ENCODE measurements around the gene IQCH. TPM values are rescaled to one million over a fixed set of nuclear protein-coding genes. Genes with fewer than 3 reads are reported as not detected.
A peak's percentile ranks its signal among the peaks of the same experiment; 100 is the strongest.

Gene IQCH
- total RNA-seq: 1 to 10 TPM in 2 of 4 donors, under 1 TPM in 2; 0.66 to 3.0 (median 2.0) TPM

DNA sequence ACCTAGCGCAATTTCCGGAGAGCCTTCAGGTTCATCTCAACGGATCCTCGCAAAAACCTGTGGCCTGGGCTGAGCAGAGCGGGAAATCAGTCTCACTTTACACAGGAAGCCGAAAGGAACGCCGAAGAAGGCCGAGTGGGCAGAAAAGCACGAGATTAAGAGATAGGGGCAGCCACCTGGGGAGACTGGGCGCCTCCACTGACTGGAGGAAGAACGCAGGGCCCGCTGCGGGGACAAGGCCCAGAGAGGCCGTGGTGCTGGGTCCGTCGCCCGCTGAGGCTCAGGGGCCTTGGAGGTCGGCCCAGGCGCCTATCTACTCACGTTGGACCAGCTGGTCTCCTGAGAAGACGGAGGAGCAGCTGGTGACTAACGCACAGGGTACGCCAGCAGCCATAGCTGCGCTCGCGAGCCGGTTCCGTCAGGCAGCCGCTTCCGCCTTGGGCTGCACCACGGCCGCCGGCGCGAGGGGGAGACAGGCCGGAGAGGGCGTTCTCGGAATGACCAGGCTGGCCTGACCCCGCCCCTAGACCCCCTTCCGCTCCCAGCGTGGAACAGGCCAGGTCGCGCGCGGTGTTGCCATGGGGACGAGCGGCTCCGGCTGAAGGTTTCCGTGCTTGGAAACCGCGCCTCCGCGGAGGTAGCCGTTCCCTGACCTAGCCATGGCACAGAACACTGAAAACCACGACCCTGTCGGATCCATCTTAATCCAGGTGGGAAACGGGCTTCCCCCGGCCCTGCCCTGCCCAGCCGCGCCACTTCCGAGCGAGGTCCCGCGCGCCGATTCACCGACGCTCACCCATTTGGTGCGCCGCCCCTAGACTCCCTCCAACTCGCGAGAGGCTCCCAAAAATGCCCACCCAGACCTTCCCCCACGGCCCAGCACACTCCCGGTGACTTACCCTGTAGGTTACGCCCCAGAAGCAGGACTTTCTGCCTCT lies at the start of gene IQCH, which contains the start of gene AAGAB:
Gene IQCH, plus strand, starts transcription at position 549 of the 938 bp plus-strand sequence. Its CDS starts 111 bp downstream, at position 660.
Gene AAGAB, minus strand, starts transcription at position 424 of the 938 bp plus-strand sequence. Its CDS starts 30 bp downstream, at position 394.
- 0 to 1% methylated on average over 50 to 58 of the region's 76 CpGs for WGBS, 2 donors
- peak in 3 of 5 experiments; percentile 7 to 66 (median 44) for TF ChIP-seq CTCF (IDR thresholded peaks at IDR 0.05)
- TF ChIP-seq EP300 (IDR thresholded peaks at IDR 0.05): peak; percentile 60 to 91
- TF ChIP-seq POLR2A (IDR thresholded peaks at IDR 0.05): peak in 1 of 2 donors; percentile 39
- Histone ChIP-seq H3K9me3 (no peaks in the 10 kb centered on the region), H3K27ac (peak within 1 kb of the TSS in 3 of 4 donors; percentile 80 to 88 (median 82)), H3K4me1 (peaks cover 0 to 25% (median 10%) of the 10 kb centered on the region in 4 donors), H3K27me3 (no peaks in the 10 kb centered on the region), H3K36me3 (no peaks in the 10 kb centered on the region), H3K4me3 (peak within 1 kb of the TSS; percentile 58 to 91 (median 86))
- DNase-seq (ENCODE audit: low spot score in 2 of 2): peak; percentile 94 to 96

DNA sequence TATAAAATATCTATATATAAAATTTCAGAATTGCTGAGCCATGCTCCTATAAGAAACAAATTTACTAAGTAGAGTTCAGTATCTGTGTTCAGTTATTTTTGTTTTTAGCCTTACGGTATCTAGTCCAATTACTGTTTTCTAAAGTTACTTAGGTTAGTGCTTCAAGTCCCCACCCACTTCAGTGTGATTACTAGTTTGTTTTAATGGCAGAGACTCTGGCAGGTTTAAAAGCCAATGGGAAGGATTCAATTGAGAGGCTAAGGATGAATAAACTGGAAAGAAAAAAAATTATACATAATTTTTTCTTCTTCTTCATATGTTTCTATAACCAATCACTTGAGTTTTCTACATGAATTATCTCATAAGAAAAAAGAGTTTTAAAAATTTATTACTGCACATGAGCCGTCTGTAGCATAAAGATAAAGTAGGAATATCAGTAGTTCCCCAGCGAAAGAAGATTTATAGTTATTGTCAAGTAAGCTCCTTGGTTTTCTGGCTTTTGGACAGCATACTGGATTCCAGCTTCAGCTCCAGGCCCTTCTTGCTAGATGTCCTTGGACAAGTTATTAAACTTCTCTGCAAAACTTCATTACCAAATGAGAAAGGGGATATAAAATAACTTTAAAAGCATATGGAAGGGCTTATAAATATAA lies 46.9 kb upstream of the IQCH start:
- 94 to 95% methylated on average over 3 of the region's 3 CpGs for WGBS, 2 donors
- no peak overlapping the region for H3K27ac ChIP-seq
- no peaks in the 10 kb centered on the region for H3K27me3 ChIP-seq
- TF ChIP-seq POLR2A (IDR thresholded peaks at IDR 0.05) (no peak), CTCF (IDR thresholded peaks at IDR 0.05) (no peak), EP300 (IDR thresholded peaks at IDR 0.05) (no peak)
- DNase-seq (ENCODE audit: low spot score in 2 of 2): no peak
- no peaks in the 10 kb centered on the region for H3K4me1 ChIP-seq
- no peak overlapping the region for H3K4me3 ChIP-seq
- H3K9me3 ChIP-seq: no peaks in the 10 kb centered on the region
- peaks cover 0 to 56% (median 3%) of the 10 kb centered on the region in 3 donors for H3K36me3 ChIP-seq

DNA sequence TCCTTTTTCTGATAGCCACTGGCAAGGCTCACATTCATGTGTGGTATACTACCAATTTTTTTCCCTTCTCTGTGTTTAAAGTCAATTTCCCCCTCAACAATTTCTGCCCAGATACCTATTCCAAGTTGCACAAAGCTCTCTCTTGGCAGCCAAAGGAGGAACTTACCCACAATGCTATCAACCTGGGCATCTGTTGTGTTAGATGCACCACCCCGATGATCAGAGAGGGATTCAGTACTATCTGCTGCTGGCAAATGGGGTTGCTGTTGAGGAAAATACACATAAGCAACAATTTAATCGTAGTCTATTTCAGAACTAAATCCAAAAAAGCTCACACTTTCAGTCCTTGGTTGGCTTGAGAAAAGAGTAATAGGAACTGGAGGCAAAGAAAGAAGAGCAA lies 46.2 kb upstream of the IQCH start:
- TF ChIP-seq POLR2A (IDR thresholded peaks at IDR 0.05) (no peak), EP300 (IDR thresholded peaks at IDR 0.05) (no peak), CTCF (IDR thresholded peaks at IDR 0.05) (no peak)
- Histone ChIP-seq H3K4me3 (no peak overlapping the region), H3K27ac (no peak overlapping the region), H3K4me1 (no peaks in the 10 kb centered on the region), H3K9me3 (no peaks in the 10 kb centered on the region), H3K27me3 (no peaks in the 10 kb centered on the region), H3K36me3 (peaks cover 0 to 49% (median 0%) of the 10 kb centered on the region in 3 donors)
- no peak for DNase-seq (ENCODE audit: low spot score in 2 of 2)
- WGBS, 2 donors: 96 to 98% methylated on average over 2 of the region's 2 CpGs

DNA sequence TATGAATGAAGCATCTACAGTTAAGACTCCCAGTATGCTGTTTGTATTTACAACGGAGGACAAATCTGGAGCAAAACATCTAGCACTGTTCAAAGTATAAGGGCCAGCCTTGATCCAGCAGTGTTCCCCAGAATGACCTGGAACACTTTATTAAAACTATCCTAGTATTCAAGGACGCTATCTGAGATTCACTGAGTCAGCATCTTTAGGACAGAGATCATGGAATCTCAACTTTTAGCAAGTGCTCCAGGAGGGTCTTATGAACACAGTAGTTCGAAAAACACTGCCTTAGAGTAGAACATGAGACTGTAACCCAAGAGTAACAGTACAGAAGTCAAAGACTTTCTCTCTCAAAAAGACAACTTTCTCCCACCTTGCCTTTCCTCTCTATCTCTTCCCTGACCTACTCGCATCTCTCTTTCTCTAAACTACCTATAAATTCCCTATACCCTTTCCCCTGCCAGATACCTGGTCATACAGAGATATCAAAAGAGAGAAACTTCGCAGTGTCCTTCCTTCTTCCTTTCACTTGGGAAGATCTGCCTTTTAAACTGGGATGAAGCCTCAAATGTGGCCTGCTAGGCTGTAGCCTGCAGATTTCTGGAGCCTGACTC lies 43.9 kb upstream of the IQCH start:
- WGBS, 2 donors: 88 to 93% methylated on average over 5 of the region's 5 CpGs
- Histone ChIP-seq H3K27me3 (no peaks in the 10 kb centered on the region), H3K9me3 (no peaks in the 10 kb centered on the region), H3K4me1 (no peaks in the 10 kb centered on the region), H3K4me3 (no peak overlapping the region), H3K27ac (no peak overlapping the region), H3K36me3 (peaks cover 0 to 43% (median 0%) of the 10 kb centered on the region in 3 donors)
- TF ChIP-seq EP300 (IDR thresholded peaks at IDR 0.05) (no peak), CTCF (IDR thresholded peaks at IDR 0.05) (no peak), POLR2A (IDR thresholded peaks at IDR 0.05) (no peak)
- no peak for DNase-seq (ENCODE audit: low spot score in 2 of 2)

Measured in tibial nerve (tissue), 4 donors.